ENCODE measurements around the gene MIDN.

MIDN gene

GRCh38 chr19:1258707-1259205, 10.4 kb downstream of the MIDN start:
- no peak for DNase-seq (ENCODE audit: low read depth in 3 of 3)

GRCh38 chr19:1259206-1259875, 11.0 kb downstream of the MIDN start:
- no peak for DNase-seq (ENCODE audit: low read depth in 3 of 3)

- no peak for DNase-seq (ENCODE audit: low read depth in 3 of 3)
Measured at GRCh38 chr19:1259876-1260748, 11.7 kb downstream of the MIDN start.

GRCh38 chr19:1260749-1261537, 12.6 kb downstream of the MIDN start:
- DNase-seq (ENCODE audit: low read depth in 3 of 3) = peak; percentile 91 to 97 (median 95)

- DNase-seq (ENCODE audit: low read depth in 3 of 3) = no peak
Measured at GRCh38 chr19:1261538-1261797, 13.1 kb downstream of the MIDN start.

GRCh38 chr19:1261798-1262622, 13.6 kb downstream of the MIDN start:
- no peak for DNase-seq (ENCODE audit: low read depth in 3 of 3)

GRCh38 chr19:1262623-1263123, 14.3 kb downstream of the MIDN start:
- no peak for DNase-seq (ENCODE audit: low read depth in 3 of 3)

GRCh38 chr19:1263188-1263587, 14.8 kb downstream of the MIDN start:
- DNase-seq (ENCODE audit: low read depth in 3 of 3) = no peak

GRCh38 chr19:1264801-1265614, 16.6 kb downstream of the MIDN start:
- DNase-seq (ENCODE audit: low read depth in 3 of 3) = no peak

GRCh38 chr19:1265615-1266128, 17.3 kb downstream of the MIDN start:
- DNase-seq (ENCODE audit: low read depth in 3 of 3) = no peak

- DNase-seq (ENCODE audit: low read depth in 3 of 3) = peak in 2 of 3 experiments; percentile 73 to 76
Measured at GRCh38 chr19:1266129-1266915, 17.9 kb downstream of the MIDN start.

GRCh38 chr19:1266916-1267476, 18.6 kb downstream of the MIDN start:
- no peak for DNase-seq (ENCODE audit: low read depth in 3 of 3)

GRCh38 chr19:1267477-1268225, 19.3 kb downstream of the MIDN start:
- DNase-seq (ENCODE audit: low read depth in 3 of 3) = no peak

- no peak for DNase-seq (ENCODE audit: low read depth in 3 of 3)
Measured at GRCh38 chr19:1268226-1269064, 20.1 kb downstream of the MIDN start.

GRCh38 chr19:1269065-1269477, 20.7 kb downstream of the MIDN start, which contains the start of gene CIRBP:
Gene CIRBP, plus strand, starts transcription at chr19:1269332. Its CDS starts 1,602 bp downstream, at chr19:1270934.
- DNase-seq (ENCODE audit: low read depth in 3 of 3) = peak; percentile 98 to 99 (median 98)

- peak in 2 of 3 experiments; percentile 72 to 75 for DNase-seq (ENCODE audit: low read depth in 3 of 3)
Measured at GRCh38 chr19:1269478-1270212, 21.3 kb downstream of the MIDN start.

Data from stimulated activated CD4-positive, alpha-beta T cell treated with anti-CD3 and anti-CD28 coated beads, TNF-alpha, amount 100 ng/mL, for 4 hours (primary cell).